ENCODE data around the gene GLO1. TPM values are rescaled to one million over a fixed set of nuclear protein-coding genes. Genes with fewer than 3 reads are reported as not detected.

GLO1 gene
- total and polyA plus RNA-seq, 9 of the 15 experiments (the other 6 are each of a cell fraction or from before 2014, with no cell fraction given): 155 to 331 (median 203) TPM

DNA sequence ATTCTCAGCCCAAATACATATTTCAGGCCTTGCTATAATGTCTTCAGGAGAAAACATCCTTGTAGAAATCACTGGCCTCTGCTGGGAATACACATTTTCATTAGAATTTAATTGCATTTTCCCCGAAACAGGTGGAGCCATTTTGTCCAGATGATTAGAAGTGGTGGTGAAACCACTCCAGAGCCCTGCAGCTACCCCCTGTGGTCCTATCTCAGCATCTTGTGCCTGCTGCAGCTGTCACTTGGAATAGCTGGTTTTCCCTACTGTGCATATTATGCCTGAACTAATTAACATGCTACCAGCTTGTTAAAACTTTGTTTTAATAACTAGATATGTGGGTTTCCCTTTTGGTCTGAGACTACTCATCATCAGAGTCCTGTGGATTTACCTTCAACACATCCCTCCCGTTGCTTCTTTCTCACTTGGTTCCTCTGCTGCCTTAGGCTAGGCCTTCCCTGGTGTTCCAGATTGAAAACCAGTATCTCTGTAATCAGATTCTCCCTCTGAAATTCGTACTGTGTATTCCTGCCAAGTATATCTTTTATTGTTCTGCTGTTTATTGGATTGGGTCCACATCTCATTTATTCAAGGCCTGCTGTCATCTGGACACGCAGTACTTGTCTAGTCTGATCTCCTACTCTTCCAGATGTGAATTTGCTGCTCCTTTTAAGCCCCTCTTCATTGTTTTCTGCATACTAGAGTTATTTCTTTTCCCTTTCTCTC, 27.4 kb upstream of the GLO1 start:
- no TSS peak for BruUV-seq (replicated peaks)
- no peaks in the 10 kb centered on the region for H3K36me3 ChIP-seq (ENCODE audit: control insufficient read depth, insufficient read depth, low read length)
- 0 out of 3 replicates have a peak, but pooled peaks cover 6% of the 10 kb centered on the region for H3K79me2 ChIP-seq (ENCODE audit: control insufficient read depth, insufficient read depth, low read length)
- ChIA-PET POLR2A (interaction anchor here (1.0 kb wide), 1 partner anchor 23 kb away, joined by 3 read pairs; no protein-coding TSS in a partner anchor), CTCF (ENCODE audit: low intra/inter-chr PET ratio) (no interaction called here)
- DNase-seq (ENCODE audit: extremely low read depth in 1 of 4, low spot score in 3 of 4): no peak
- H4K20me1 ChIP-seq (replicated peaks; ENCODE audit: control insufficient read depth, insufficient read depth, low read length): no peaks in the 10 kb centered on the region
- H3K27me3 ChIP-seq (ENCODE audit: control insufficient read depth in 2 of 2, insufficient read depth in 2 of 2, low read length in 2 of 2): no peaks in the 10 kb centered on the region
- H3K4me3 ChIP-seq: no peak overlapping the region
- H3K9me3 ChIP-seq (replicated peaks; ENCODE audit: control insufficient read depth, insufficient read depth, low read depth, low read length): no peaks in the 10 kb centered on the region
- H3K9me1 ChIP-seq (ENCODE audit: control insufficient read depth, insufficient read depth, low read length): no peaks in the 10 kb centered on the region
- H2AFZ ChIP-seq (ENCODE audit: low read depth, low read length): no peak overlapping the region
- TF ChIP-seq FOXA3 (CRISPR knock-in tag; conservative IDR thresholded peaks at IDR 0.05 in 1 of 2, IDR thresholded peaks at IDR 0.05 in 1 of 2): no peak
- TF ChIP-seq, protein P1, sequence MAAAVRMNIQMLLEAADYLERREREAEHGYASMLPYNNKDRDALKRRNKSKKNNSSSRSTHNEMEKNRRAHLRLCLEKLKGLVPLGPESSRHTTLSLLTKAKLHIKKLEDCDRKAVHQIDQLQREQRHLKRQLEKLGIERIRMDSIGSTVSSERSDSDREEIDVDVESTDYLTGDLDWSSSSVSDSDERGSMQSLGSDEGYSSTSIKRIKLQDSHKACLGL (CRISPR knock-in tag; IDR thresholded peaks at IDR 0.05; ENCODE audit: borderline replicate concordance, poor library complexity, severe bottlenecking): no peak
- no peak for TF ChIP-seq BHLHE40 (IDR thresholded peaks at IDR 0.05; ENCODE audit: low read length)
- TF ChIP-seq, protein P2, sequence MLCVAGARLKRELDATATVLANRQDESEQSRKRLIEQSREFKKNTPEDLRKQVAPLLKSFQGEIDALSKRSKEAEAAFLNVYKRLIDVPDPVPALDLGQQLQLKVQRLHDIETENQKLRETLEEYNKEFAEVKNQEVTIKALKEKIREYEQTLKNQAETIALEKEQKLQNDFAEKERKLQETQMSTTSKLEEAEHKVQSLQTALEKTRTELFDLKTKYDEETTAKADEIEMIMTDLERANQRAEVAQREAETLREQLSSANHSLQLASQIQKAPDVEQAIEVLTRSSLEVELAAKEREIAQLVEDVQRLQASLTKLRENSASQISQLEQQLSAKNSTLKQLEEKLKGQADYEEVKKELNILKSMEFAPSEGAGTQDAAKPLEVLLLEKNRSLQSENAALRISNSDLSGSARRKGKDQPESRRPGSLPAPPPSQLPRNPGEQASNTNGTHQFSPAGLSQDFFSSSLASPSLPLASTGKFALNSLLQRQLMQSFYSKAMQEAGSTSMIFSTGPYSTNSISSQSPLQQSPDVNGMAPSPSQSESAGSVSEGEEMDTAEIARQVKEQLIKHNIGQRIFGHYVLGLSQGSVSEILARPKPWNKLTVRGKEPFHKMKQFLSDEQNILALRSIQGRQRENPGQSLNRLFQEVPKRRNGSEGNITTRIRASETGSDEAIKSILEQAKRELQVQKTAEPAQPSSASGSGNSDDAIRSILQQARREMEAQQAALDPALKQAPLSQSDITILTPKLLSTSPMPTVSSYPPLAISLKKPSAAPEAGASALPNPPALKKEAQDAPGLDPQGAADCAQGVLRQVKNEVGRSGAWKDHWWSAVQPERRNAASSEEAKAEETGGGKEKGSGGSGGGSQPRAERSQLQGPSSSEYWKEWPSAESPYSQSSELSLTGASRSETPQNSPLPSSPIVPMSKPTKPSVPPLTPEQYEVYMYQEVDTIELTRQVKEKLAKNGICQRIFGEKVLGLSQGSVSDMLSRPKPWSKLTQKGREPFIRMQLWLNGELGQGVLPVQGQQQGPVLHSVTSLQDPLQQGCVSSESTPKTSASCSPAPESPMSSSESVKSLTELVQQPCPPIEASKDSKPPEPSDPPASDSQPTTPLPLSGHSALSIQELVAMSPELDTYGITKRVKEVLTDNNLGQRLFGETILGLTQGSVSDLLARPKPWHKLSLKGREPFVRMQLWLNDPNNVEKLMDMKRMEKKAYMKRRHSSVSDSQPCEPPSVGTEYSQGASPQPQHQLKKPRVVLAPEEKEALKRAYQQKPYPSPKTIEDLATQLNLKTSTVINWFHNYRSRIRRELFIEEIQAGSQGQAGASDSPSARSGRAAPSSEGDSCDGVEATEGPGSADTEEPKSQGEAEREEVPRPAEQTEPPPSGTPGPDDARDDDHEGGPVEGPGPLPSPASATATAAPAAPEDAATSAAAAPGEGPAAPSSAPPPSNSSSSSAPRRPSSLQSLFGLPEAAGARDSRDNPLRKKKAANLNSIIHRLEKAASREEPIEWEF (CRISPR knock-in tag; IDR thresholded peaks at IDR 0.05): no peak
- TF ChIP-seq PML (IDR thresholded peaks at IDR 0.05; ENCODE audit: low read length): no peak
- H3K9ac ChIP-seq (ENCODE audit: insufficient read depth in 1 of 2, low read depth in 2 of 2, low read length in 2 of 2): no peak overlapping the region
- in situ Hi-C loops (cut with MboI): no loop called here
- ATAC-seq: no peak
- 30% methylated on average over 4 of the region's 4 CpGs for WGBS (ENCODE audit: insufficient coverage, low coverage, missing lambda C conversion rate)
- FAIRE-seq: no peak
- intact Hi-C loops (cut with micrococcal nuclease): no loop called here
- H3K4me1 ChIP-seq (replicated peaks in 1 of 2; ENCODE audit: control insufficient read depth in 2 of 2, insufficient read depth in 2 of 2, low read length in 2 of 2): peaks cover 0 to 5% of the 10 kb centered on the region in 2 experiments; a peak in 2 of 5 replicates
- no peak overlapping the region for H3K27ac ChIP-seq (ENCODE audit: extremely low read depth, low read depth, low read length)
- no peak overlapping the region for H3K4me2 ChIP-seq (ENCODE audit: insufficient read depth, low read length)
